HuH-7.5 (cell line): ENCODE results near the gene SEC16A.
"Not testable (repeated sequence)": the region's sequence is repeated elsewhere in the genome, so short reads cannot be mapped to it uniquely, and the experiment has no call there.

Experiments
- DNase-seq: peaks from one replicate; pipeline ENCODE4 v3.0.0; 2011; ENCODE audit warnings: low spot score

SEC16A gene

DNA sequence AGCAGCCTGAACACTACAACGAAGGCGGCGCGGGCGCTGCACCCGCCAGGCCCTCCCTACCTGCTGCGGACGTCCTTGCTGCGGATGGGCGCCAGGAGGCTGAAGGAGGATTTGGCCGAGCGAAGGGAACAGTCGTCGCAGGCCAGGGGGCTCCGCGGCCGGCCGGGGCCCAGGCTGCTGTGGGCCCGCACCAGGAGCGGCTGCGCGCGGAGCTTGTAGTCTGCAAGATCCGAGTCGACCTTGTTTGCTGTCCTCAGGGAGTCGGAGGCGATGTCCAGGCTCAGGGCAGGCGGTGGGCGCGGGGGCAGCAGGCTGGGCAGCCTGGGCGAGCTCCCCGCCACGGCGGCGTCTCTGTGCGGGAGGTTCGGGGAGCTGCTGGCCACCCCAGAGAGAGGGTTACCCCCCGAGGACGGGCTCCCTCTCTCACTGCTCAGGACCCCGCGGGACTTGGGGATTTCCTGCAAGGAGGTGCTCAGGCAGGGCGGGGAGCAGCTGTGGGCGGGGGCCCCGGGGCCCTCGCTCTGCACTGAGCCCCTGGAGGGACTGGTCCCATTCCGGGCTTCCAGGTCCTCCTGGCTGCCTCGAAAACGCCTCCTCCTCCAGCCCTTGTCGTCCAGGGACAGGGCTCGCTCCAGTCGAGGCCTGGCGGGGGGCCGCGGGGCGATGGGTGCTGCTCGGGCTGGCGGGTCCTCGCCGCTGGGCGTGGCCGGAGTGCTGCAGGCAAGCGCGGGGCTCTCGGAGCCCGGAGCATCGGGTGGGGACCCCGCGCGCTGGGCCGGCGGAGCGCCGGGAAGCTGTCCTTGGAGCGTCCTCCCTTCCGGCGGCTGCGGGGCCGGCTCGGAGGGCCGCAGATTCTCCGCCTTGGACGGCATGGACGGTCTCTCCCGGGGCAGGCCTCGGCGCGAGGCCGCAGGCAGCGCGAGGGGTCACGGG, 44.0 kb downstream of the SEC16A start:
- DNase-seq: peak; percentile 76

GRCh38 chr9:136437839-136438547, 44.8 kb downstream of the SEC16A start:
- DNase-seq: no peak

GRCh38 chr9:136437430-136437829, 45.4 kb downstream of the SEC16A start:
- no peak for DNase-seq

GRCh38 chr9:136436055-136436634, 46.7 kb downstream of the SEC16A start:
- DNase-seq: no peak

DNA sequence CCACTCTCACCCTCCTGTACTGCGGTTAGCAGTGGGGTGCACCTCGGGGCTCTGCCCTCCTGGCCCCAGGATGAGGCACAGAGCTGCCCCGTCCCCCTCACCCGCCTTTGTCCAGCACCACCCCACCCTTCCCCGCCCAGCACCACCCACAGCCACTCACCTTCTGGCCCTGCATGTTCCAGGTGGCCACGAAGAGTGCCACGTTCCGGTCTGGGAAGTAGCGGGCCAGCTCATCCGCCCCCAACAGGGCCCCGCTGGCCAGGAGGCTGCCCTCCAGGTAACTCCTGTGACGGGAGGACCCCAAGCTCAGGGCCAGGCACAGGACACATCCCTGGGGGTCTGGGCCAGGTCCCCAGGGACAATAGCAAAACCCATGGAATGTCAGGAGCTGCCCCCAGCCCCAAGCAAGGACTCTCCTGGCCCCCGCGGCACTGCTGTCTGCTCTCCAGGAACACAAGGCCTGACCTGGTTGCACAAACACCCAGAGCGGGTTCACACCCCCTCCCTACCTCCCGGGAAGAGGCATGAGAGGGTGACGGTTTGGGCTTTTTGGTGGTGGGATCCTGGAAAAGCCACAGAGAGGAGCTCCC, 48.2 kb downstream of the SEC16A start:
- no peak for DNase-seq

- DNase-seq: no peak
Observed at GRCh38 chr9:136433849-136434579, 48.8 kb downstream of the SEC16A start.

- no peak for DNase-seq
Observed at GRCh38 chr9:136433043-136433715, 49.7 kb downstream of the SEC16A start.

GRCh38 chr9:136432591-136432990, 50.2 kb downstream of the SEC16A start:
- no peak for DNase-seq

DNA sequence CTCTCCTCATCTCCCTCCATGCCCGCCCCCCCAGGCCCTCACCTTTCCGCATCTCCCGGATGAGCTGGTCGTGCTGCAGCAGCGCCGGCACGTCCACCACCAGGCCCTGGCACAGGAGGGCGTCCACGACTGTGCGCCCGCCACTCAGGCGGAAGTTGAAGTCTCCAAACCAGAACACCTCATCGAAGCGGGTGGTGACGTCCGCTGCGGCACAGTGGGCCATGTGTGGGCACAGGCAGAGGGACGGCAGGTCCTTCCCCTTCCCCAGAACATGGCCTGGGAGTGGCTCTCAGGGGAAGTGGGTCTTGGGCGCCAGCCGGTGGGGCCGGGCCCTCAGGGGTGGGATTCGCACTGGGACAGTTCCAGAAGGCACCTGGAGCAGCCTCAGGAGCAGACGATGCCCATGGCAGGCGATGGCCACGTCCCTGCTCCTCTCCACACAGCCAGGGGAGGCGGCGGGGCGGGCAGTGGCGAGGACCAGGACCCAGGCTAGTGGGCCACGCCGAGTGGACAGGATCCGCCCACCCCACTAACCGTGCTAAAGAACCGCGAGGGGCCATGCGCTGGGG, 51.0 kb downstream of the SEC16A start:
- no peak for DNase-seq

DNA sequence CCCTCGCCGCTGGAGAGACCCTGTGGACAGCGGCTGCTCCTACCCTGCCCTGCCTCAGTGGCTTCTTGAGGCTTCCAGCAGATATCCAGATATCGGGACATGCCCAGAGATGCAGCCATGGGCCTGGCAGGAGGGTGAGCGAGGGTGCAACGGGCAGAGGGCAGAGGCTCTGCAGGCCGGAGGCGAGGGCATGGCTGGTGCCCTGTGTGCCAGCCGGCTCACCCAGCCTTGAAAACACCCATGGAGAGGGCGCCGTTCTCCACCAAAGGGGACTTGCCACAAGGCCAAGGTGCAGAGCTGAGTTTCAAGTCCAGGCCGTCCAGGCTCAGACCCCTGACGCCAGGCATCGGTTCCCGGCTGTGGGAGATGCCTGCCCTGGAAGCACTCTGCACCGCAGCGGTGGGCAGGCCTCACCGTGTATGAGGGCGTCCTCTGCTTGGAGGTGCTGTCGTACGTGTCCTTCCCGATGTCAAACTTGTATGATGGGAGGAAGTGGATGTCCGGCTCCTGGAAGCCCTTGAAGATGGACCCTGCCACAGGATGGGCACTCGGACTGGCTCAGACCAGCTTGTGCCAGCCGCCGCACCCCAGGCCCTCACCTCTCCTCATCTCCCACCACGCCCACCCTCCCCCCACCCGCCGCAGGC, 52.1 kb downstream of the SEC16A start:
- no peak for DNase-seq

DNA sequence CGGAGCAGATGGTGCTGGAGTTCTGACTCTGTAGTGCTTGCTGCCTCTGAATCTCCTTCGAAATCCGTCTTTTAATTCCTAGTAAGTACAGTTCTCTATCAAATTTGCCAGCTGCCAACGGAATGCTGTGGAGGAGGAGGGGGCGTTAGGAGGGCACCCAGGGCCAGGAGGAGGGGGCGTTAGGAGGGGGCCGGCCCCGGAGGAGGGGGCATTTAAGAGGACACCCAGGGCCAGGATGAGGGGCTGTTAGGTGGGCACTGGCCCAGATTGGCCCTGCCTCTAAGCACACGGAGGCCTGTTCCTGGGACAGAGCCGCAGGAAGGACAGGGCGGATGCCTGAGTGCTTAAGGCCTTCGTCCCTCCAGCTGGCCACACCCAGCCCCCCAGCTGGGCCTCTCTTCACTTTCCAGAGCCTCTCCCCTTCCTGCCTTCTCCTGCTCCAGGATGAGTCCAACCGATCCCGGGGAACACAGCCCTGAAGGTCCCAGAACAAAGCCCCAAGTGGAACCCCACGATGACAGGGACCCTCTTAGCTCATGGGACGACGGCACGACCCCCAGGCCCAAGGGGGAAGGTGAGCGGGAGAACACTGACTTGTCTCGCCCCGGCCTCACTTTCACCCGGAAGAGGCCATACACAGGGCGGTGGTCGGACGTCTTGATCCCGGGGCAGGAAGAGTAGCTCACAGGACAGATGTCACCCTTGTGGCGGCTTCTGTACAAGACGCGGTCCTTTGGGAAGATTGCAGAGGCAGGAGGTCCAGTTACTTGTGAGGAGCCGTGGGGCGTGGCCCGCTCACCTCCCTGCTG, 53.0 kb downstream of the SEC16A start:
- DNase-seq: no peak

- no peak for DNase-seq
Observed at GRCh38 chr9:136429075-136429628, 53.7 kb downstream of the SEC16A start.

DNA sequence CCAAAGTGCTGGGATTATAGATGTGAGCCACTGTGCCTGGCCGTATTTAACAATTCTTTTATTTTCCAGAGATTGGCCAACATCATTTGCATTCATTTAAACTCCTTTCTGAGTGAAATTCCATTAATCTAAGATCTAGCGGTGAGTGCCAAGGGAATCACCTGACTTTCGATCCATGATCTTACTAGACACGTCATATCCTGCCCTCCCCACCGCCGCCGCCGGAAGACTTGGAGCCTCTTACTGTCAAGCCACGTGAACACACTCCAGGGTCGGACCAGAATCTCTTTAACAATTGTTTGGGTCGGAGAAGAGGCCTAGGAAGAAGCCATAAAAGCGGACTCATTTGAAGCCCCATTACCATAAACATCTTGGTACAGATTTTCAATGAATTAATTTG, 56.1 kb downstream of the SEC16A start:
- no peak for DNase-seq

- not testable (repeated sequence) for DNase-seq
Observed at GRCh38 chr9:136425367-136425766, 57.5 kb downstream of the SEC16A start.

DNA sequence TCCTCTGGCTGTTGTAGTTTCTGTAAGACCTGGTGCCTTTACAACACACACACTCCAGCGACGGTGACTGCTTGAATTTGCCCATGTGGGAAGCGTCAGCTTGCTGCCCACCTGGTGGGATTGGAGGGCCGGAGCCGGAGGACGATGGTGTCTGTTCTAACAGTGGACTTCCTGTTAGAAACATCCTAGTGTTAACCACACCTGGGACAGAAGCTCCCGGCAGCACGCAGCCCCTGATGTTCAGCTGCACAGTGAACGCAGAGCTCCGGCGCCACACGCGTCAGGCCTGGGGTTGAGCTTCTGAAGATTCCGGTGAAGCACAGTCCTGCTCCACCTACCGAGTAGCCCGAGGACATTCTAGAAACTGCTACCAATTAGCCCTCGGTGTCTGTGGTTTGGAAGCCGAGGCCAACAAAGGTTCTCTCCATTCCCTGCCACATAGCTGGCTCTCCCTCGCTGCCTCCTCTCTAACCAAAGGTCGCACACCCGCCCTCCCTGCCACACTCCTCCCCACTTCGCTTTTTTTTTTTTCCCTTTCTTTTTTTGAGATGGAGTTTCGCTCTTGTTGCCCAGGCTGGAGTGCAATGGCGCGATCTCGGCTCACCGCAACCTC, 58.0 kb downstream of the SEC16A start:
- DNase-seq: no peak

DNA sequence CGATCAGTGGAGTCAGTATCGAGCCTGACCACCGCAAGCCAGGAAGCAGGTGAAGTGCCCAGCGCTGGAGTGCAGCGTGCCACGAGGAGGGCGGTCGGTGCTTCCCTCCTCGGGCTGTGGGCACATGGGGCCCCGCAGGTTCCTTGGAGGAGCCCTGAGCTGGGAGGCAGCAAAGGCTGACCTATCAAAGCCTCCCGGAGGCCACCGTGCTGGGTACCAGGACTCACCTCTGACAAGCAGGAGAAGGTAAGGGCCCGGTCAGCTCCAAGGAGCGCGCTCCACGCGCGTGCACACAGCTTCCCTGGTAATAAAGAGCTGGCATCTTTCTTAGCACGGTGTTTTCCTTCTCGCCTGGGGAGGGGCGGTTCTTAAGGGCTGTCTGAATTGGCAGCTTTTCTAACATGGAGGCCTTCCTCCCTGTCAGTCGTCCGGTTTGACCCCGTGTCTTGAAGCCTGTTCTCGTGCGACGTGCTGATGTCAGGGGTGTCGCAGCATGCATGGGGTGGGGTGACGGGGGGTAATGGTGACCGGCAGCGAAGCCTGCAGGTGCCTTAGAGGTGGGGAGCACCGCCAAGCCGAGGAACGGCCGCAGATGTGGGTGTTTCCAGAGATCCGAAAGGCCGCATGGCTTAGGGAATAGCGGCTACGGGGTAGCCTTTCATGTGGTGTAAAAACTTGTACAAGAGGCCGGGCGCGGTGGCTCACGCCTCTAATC, 59.3 kb downstream of the SEC16A start:
- no peak for DNase-seq

DNA sequence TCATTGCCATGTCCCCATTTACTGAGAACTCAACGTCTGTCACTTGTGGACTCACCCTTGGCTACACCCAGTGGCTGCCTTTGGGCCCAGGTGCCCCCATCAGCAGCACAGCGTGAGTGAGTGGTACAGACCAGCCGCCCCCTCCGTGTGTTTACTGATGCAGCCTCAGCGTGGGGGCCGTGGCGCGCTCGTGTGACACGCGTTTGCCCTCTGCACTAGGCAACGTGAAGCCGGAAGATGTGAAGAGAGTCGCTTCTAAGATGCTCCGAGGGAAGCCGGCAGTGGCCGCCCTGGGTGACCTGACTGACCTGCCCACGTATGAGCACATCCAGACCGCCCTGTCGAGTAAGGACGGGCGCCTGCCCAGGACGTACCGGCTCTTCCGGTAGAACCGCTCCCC, 60.0 kb downstream of the SEC16A start:
- no peak for DNase-seq

DNA sequence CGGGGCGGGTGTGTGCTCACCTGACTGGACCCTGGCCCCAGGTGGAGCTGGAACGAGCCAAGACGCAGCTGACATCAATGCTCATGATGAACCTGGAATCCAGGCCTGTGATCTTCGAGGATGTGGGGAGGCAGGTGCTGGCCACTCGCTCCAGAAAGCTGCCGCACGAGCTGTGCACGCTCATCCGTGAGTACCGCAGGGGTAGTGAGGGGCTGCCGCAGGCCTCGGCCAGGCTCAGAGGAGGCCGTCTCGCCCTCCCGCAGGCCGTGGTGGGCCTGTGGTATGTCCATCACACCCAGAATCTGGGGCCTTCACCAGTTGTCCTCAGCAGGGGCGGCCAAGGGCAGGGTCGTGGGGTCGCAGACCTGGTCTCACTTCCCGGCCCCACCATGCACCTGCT, 61.0 kb downstream of the SEC16A start:
- no peak for DNase-seq
